CD4-positive, alpha-beta T cell (primary cell): ENCODE data around the gene SGSH. TPM values are rescaled to one million over a fixed set of nuclear protein-coding genes. Genes with fewer than 3 reads are reported as not detected.
"Not testable (repeated sequence)": the region's sequence is repeated elsewhere in the genome, so short reads cannot be mapped to it uniquely, and the experiment has no call there.

Experiments used
- ATAC-seq: fragments of 200-7000 bp; cut with Tn5 transposase; one replicate; pipeline ENCODE4 v1.10.0; 2022; ENCODE audit warnings: mild to moderate bottlenecking; ENCODE audit not compliant: poor library complexity
- CTCF ChIA-PET: fragments of 350-600 bp; sonication (Branson Sonifier 250); formaldehyde crosslinking; loops from one replicate; lab custom pipeline; 2021; ENCODE audit warnings: antibody characterized with exemption, inconsistent platforms; lab: Charles Lee
- POLR2A ChIA-PET: fragments of 350-600 bp; sonication (Branson Sonifier 250); formaldehyde crosslinking; loops from one replicate; lab custom pipeline; 2021; ENCODE audit warnings: antibody characterized with exemption, inconsistent platforms; lab: Charles Lee
- DNase-seq, 14 experiments: peaks; one replicate each; pipeline ENCODE4 v3.0.0-alpha.2; 2013 to 2020; ENCODE audit warnings: mixed read lengths in 2 of 14
- H3K27ac ChIP-seq, 2 donors: one replicate each; pipeline versions ENCODE4 v1.5.1 to v1.7.0; 2013; ENCODE audit warnings: low read length in 2 of 2, low read depth in 1 of 2, mild to moderate bottlenecking in 1 of 2
- H3K27me3 ChIP-seq, 2 experiments: 1 replicate in 1 of 2; 2 replicates in 1 of 2; pipeline versions ENCODE4 v1.6.1 to v1.7.0; 2013; ENCODE audit warnings: low read length in 2 of 2, control low read depth in 1 of 2, mild to moderate bottlenecking in 1 of 2, moderate library complexity in 1 of 2; ENCODE audit not compliant: insufficient read depth in 2 of 2, control insufficient read depth in 1 of 2
- H3K36me3 ChIP-seq: one replicate; pipeline ENCODE4 v1.6.1; 2013; ENCODE audit warnings: low read length, control low read depth; ENCODE audit not compliant: insufficient read depth
- H3K4me1 ChIP-seq: one replicate; pipeline ENCODE4 v1.6.1; 2013; ENCODE audit warnings: low read length, control low read depth; ENCODE audit not compliant: insufficient read depth
- H3K4me3 ChIP-seq: one replicate; pipeline ENCODE4 v1.5.1; 2013; ENCODE audit warnings: mild to moderate bottlenecking, low read length, moderate library complexity
- H3K9me3 ChIP-seq, 2 experiments: 1 replicate in 1 of 2; 2 replicates in 1 of 2; pipeline versions ENCODE4 v1.6.1 to v1.7.0; 2013; ENCODE audit warnings: low read length in 2 of 2, mild to moderate bottlenecking in 2 of 2, control low read depth in 1 of 2, moderate library complexity in 1 of 2; ENCODE audit not compliant: control insufficient read depth in 1 of 2, insufficient read depth in 1 of 2
- H3K27ac Mint-ChIP-seq: one replicate; pipeline ENCODE4 v1.8.0; 2020; ENCODE audit warnings: mixed read lengths
- H3K27me3 Mint-ChIP-seq: one replicate; pipeline ENCODE4 v1.8.0; 2021; ENCODE audit warnings: mixed read lengths
- H3K36me3 Mint-ChIP-seq: one replicate; pipeline ENCODE4 v1.8.0; 2021; ENCODE audit warnings: low read depth, mixed read lengths
- H3K4me1 Mint-ChIP-seq: one replicate; pipeline ENCODE4 v1.8.0; 2021; ENCODE audit warnings: low read depth, mixed read lengths
- H3K4me3 Mint-ChIP-seq: one replicate; pipeline ENCODE4 v1.8.0; 2020; ENCODE audit warnings: mild to moderate bottlenecking, mixed read lengths
- H3K9me3 Mint-ChIP-seq: one replicate; pipeline ENCODE4 v1.8.0; 2020; ENCODE audit warnings: mixed read lengths
- intact Hi-C, 2 experiments: fragments of 100-400 bp; cut with DNase I in 1 of 2; cut with micrococcal nuclease in 1 of 2; formaldehyde crosslinking; loops; one replicate each; pipeline versions ENCODE4 v1.15.1 to v1.9.0; 2023 to 2025; cut with DNase I, micrococcal nuclease
- total RNA-seq, 174 experiments: library from RNA in 2 of 174; stranded (reverse) in 2 of 174; gene quantifications; one replicate each; pipeline ENCODE4 v1.2.3 and lab custom pipeline; 2021 to 2026
- TF ChIP-seq, protein P1 (sequence below): fragments of 200-600 bp; IDR thresholded peaks from one replicate; pipeline ENCODE4 v1.8.0; 2022; ENCODE audit warnings: antibody characterized with exemption, mild to moderate bottlenecking

Gene SGSH
- total RNA-seq, 2 experiments from 2014 or later, result 97.9 to 102 TPM

DNA sequence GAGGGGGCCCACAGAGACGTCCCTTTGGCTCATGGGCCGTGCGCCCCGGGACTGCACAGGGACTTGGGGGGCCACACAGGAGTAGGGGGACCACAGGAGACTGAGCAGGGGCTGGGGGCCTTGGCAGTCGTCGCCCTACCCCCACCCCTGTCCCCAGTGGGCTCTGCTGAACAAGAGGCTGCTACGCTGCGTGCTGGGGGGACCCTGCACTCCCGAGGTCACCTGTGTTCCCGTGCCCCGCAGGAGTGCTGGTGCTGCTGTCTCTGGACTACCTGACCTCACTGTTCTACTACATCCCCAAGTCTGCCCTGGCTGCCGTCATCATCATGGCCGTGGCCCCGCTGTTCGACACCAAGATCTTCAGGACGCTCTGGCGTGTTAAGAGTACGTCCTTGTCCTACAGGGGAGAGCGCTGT, 26.1 kb upstream of the SGSH start:
- H3K9me3 Mint-ChIP-seq, result no peaks in the 10 kb centered on the region
- H3K36me3 Mint-ChIP-seq, result peaks cover 46% of the 10 kb centered on the region
- no peak overlapping the region for H3K4me3 Mint-ChIP-seq
- ChIA-PET CTCF (no interaction called here), POLR2A (no interaction called here)
- intact Hi-C loops, result no loop called here
- no peaks in the 10 kb centered on the region for H3K4me1 Mint-ChIP-seq
- DNase-seq (no peak), ATAC-seq (no peak)
- H3K27me3 Mint-ChIP-seq, result no peaks in the 10 kb centered on the region
- Histone ChIP-seq H3K4me1 (no peaks in the 10 kb centered on the region), H3K4me3 (no peak overlapping the region), H3K27ac (no peak overlapping the region), H3K27me3 (no peaks in the 10 kb centered on the region), H3K36me3 (peaks cover 31% of the 10 kb centered on the region), H3K9me3 (no peaks in the 10 kb centered on the region)
- TF ChIP-seq, protein P1, sequence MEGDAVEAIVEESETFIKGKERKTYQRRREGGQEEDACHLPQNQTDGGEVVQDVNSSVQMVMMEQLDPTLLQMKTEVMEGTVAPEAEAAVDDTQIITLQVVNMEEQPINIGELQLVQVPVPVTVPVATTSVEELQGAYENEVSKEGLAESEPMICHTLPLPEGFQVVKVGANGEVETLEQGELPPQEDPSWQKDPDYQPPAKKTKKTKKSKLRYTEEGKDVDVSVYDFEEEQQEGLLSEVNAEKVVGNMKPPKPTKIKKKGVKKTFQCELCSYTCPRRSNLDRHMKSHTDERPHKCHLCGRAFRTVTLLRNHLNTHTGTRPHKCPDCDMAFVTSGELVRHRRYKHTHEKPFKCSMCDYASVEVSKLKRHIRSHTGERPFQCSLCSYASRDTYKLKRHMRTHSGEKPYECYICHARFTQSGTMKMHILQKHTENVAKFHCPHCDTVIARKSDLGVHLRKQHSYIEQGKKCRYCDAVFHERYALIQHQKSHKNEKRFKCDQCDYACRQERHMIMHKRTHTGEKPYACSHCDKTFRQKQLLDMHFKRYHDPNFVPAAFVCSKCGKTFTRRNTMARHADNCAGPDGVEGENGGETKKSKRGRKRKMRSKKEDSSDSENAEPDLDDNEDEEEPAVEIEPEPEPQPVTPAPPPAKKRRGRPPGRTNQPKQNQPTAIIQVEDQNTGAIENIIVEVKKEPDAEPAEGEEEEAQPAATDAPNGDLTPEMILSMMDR, result no peak
- H3K27ac Mint-ChIP-seq, result no peak overlapping the region

DNA sequence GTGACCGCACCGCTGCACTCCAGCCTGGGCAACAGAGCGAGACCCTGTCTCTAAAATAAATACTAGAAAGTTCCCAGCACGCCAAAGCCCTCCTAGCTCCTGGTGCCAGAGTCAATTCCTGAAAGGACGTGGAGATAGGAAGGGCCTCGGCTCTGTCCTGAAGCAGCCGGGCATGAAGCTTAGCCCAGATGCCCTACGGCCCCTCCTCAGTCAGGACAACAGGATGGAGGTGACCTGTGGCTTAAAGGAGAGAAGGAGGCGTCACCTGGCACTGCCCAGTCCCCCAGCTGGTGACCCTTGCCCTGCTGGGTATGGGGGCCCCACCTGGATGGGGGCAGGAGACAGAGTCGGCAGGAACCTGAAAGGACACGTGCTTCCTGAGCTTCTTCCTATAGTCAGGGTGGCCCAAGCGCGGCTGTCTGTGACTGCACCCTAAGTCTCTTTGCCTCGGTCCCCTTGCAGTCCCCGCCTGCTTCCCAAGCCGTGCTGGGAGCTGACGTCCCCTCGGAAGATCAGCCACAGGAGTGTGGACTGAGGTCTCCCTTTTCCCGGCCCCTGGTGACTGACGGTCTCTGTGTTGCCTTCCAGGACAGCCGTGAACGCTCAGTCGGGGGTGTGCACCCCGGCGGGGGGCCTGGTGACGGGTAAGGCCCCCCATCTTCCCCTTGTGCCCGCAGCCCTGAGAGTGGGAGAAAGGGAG, 25.6 kb upstream of the SGSH start:
- intact Hi-C loops, result no loop called here
- no peak for DNase-seq
- ChIA-PET POLR2A (no interaction called here), CTCF (no interaction called here)
- ATAC-seq, result no peak
- Histone ChIP-seq H3K27me3 (no peaks in the 10 kb centered on the region), H3K36me3 (peaks cover 31% of the 10 kb centered on the region), H3K4me3 (no peak overlapping the region), H3K4me1 (no peaks in the 10 kb centered on the region), H3K9me3 (no peaks in the 10 kb centered on the region), H3K27ac (no peak overlapping the region)
- Mint-ChIP-seq H3K4me3 (no peak overlapping the region), H3K36me3 (peaks cover 51% of the 10 kb centered on the region), H3K9me3 (no peaks in the 10 kb centered on the region), H3K27ac (no peak overlapping the region), H3K27me3 (no peaks in the 10 kb centered on the region), H3K4me1 (no peaks in the 10 kb centered on the region)
- TF ChIP-seq, protein P1, result no peak

DNA sequence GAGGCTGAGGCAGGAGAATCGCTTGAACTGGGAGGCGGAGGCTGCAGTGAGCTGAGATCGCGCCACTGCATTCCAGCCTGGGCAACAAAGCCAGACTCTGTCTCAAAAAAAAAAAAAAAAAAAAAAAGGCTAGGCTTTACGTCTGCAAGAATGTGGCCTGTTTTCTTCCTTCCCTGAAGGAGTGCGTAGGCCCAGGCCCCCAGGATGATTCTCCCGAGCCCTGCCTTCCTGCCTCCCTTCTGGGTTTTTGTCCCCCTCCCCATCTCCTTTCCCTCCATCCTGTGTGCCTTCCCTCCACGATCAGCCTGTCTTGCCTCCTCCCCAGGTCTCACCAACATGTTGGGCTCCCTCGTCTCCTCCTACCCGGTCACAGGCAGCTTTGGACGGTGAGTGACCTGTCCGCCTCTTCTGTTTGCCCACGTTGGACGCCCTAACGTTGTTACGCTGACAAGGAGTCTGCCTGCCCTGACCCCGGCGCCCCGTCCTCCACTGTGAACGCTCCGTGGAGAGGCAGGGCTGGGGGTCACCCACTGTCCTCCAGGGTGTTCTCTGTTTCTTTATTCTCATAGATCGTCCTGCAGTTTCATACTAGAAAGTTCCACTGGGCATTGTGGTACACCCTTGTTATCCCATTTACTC, 24.9 kb upstream of the SGSH start:
- TF ChIP-seq, protein P1, result no peak
- Mint-ChIP-seq H3K27me3 (no peaks in the 10 kb centered on the region), H3K9me3 (no peaks in the 10 kb centered on the region), H3K36me3 (peaks cover 54% of the 10 kb centered on the region), H3K4me1 (no peaks in the 10 kb centered on the region), H3K27ac (no peak overlapping the region), H3K4me3 (no peak overlapping the region)
- Histone ChIP-seq H3K36me3 (peaks cover 31% of the 10 kb centered on the region), H3K27ac (no peak overlapping the region), H3K9me3 (no peaks in the 10 kb centered on the region), H3K4me1 (no peaks in the 10 kb centered on the region), H3K4me3 (no peak overlapping the region), H3K27me3 (no peaks in the 10 kb centered on the region)
- POLR2A ChIA-PET, result no interaction called here
- no peak for DNase-seq
- intact Hi-C loops, result no loop called here
- CTCF ChIA-PET, result no interaction called here
- no peak for ATAC-seq

DNA sequence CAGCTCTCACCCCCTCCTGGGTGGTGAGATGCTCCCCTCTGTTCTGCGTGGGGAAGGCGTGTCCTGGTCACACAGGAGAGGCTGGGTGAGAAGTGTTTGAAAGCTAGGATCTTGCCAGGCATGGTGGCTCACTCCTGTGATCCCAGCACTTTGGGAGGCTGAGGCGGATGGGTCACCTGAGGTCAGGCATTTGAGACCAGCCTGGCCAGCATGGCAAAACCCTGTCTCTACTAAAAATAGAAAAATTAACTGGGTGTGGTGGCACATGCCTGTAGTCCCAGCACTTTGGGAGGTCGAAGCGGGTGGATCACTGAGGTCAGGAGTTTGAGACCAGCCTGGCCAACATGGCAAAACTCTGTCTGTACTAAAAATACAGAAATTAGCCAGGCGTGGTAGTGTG, 24.3 kb upstream of the SGSH start:
- H3K4me3 Mint-ChIP-seq, ATAC-seq, CTCF ChIA-PET, H3K9me3 ChIP-seq, H3K9me3 Mint-ChIP-seq, H3K27me3 ChIP-seq, POLR2A ChIA-PET, H3K27ac ChIP-seq, DNase-seq, H3K4me3 ChIP-seq, H3K4me1 ChIP-seq, H3K4me1 Mint-ChIP-seq, H3K27ac Mint-ChIP-seq, intact Hi-C loops, H3K27me3 Mint-ChIP-seq: not testable (repeated sequence)
- peaks cover 31% of the 10 kb centered on the region for H3K36me3 ChIP-seq
- peaks cover 54% of the 10 kb centered on the region for H3K36me3 Mint-ChIP-seq
